GM21360 (cell line): Measurements from ENCODE around the gene SLC26A2.
"Not testable (repeated sequence)": the region's sequence is repeated elsewhere in the genome, so short reads cannot be mapped to it uniquely, and the experiment has no call there.

Experiments used
- ATAC-seq: cut with Tn5 transposase; IDR thresholded peaks from one replicate; pipeline ENCODE4 v1.9.1; 2021; ENCODE audit warnings: mild to moderate bottlenecking, moderate library complexity; ENCODE audit not compliant: unreplicated experiment

The SLC26A2 gene

GRCh38 chr5:149936700-149937091 is 23.9 kb upstream of the SLC26A2 start:
- ATAC-seq, result no peak

DNA sequence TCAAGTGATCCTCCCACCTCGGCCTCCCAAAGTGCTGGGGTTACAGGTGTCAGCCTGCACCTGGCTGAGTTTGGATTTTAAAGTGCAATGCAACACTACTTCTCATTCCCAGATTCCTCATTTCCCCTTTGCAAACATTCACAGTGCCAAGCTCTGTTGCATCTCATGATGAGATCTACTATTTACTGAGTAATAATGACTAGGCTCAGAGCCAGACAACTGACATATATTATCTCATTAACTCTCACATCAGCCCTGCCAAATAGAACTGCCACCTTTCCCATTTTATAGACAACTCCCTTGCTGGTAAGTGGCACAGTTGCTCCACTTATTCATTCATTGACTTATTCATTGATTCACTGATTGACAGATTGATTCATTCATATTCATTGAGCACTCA is 22.9 kb upstream of the SLC26A2 start:
- ATAC-seq, result no peak

- ATAC-seq, result no peak
Observed at GRCh38 chr5:149938279-149938678, 22.3 kb upstream of the SLC26A2 start.

DNA sequence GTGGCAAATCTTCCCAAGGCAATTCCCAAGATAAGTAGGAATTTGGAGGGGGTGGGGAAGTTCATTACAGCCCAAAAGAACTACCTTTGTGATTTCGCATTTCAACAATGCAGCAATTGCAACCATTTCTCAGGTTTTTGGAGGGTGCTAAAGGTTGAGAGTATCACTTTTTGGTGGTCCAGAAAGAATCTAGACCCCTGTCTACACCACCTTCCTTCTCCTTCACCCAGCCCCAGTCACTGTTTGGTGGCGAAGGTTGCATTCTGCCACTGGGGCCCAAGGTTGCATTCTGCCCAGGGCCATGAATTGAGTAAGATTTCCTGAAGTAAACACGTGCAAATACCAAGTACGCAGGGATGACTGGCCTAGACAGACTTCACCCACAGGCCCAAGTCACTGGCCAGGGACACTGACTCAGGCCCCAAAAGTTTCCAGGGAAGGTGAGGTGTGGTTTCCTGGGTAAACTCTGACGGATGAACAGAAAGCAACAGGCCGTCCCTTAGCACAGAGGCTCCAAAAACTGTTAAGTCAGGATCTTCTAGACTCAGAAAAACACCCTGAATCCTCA is 21.7 kb upstream of the SLC26A2 start:
- ATAC-seq, result no peak

- no peak for ATAC-seq
Observed at GRCh38 chr5:149939546-149939945, 21.0 kb upstream of the SLC26A2 start.

DNA sequence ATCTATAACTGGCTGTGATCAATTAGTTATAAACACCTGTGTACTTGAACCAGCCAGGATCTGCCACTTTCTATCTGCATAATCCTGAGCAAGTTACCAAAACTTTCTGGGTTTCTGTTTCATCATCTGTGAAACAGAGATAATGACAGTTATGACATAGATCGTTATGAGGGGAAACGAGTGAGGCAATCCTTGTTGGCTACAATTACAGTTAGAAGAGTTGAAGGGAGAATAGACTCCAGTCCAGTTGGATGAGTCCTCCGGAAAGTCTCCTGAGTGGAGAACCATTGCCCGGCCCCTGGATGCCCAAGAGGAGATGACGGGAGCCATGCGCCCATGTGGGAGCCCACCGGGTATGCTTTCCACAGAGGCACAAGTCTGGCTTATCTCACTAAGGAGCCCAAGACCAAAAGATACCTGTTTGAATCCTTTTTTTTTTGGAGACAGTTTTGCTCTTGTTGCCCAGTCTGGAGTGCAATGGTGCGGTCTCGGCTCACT is 20.4 kb upstream of the SLC26A2 start:
- ATAC-seq, result peak; percentile 82

- no peak for ATAC-seq
Observed at GRCh38 chr5:149940941-149941644, 19.5 kb upstream of the SLC26A2 start.

DNA sequence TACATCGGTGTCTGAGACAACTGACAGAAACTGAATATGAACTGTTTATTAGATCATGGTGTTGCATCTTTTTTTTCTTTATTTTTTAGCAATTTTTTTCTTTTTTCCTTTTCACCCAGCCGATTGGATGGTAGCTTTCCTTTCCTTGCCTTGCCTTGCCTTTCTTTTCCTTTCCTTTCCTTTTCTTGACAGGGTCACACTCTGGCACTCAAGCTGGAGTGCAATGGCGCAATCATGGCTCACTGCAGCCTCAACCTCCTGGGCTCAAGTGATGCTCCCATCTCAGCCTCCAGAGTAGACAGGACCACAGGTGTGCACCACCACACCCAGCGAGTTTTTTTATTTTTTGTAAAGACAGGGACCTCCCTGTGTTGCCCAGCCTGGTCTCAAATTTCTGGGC is 18.8 kb upstream of the SLC26A2 start:
- ATAC-seq, result no peak

DNA sequence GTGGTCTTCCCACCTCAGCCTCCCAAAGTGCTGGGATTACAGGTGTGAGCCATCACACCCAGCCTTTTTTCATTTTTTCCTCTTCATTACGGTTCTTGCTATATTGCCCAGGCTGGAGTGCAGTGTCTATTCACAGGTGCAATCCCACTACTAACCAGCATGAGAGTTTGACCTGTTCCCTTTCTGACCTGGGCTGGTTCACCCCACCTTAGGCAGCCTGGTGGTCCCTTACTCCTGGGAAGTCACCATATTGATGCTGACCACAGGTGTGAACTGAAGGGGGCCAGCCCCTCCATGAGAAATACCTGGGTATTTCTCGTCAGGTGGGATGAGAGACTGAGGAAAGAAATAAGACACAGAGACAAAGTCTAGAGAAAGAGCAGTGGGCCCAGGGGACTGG is 18.4 kb upstream of the SLC26A2 start:
- ATAC-seq, result no peak

- ATAC-seq, result not testable (repeated sequence)
Observed at GRCh38 chr5:149942741-149943169, 17.8 kb upstream of the SLC26A2 start.

- not testable (repeated sequence) for ATAC-seq
Observed at GRCh38 chr5:149943177-149943949, 17.2 kb upstream of the SLC26A2 start.

GRCh38 chr5:149944666-149945065 is 15.9 kb upstream of the SLC26A2 start, which contains the start of gene PDE6A:
TSS of gene PDE6A (minus strand) at chr5:149944793. CDS start at chr5:149944673, 120 bp downstream.
- no peak for ATAC-seq

DNA sequence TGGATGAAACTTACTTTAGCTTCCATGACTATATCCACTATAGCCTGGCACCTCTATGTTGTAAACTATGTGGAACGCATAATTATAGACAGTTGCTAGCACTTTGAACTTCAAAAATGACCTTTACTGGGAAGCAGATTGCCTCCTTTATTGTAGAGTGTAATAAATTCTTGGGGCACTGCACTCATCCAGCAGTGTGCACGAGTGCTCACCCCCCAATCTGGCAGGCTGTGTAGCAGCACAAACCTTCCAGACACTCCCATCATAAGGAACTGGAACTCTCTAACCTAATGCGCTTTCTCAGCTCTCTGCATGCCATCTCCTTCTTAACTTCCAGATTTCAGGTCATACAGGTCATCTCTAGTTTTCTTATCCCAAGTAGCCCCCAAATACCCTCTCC is 14.4 kb upstream of the SLC26A2 start:
- no peak for ATAC-seq

DNA sequence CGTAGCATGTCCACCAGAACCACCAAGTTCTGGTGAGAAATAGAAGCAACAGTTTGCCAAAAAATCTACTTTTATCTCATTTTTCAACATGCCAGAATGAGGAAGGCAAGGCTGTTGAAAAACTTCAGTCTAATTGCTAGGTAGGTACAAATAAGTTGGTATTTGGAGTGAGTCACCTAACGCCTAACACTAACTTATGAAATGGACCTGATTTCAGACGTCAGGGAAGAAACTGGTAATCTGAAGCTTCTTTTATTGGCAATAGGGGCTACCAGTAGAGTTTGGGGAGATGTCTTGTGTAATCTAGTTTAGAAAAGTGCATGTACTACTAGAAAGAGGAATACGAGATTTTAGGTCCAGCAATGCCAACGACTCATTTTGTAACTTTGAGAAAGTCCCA is 11.6 kb upstream of the SLC26A2 start:
- ATAC-seq, result no peak

GRCh38 chr5:149951138-149951749 is 9.3 kb upstream of the SLC26A2 start:
- no peak for ATAC-seq

- ATAC-seq, result no peak
Observed at GRCh38 chr5:149953436-149954121, 7.0 kb upstream of the SLC26A2 start.

GRCh38 chr5:149954798-149955197 is 5.8 kb upstream of the SLC26A2 start:
- ATAC-seq, result no peak

GRCh38 chr5:149956685-149957084 is 3.9 kb upstream of the SLC26A2 start:
- ATAC-seq, result no peak

DNA sequence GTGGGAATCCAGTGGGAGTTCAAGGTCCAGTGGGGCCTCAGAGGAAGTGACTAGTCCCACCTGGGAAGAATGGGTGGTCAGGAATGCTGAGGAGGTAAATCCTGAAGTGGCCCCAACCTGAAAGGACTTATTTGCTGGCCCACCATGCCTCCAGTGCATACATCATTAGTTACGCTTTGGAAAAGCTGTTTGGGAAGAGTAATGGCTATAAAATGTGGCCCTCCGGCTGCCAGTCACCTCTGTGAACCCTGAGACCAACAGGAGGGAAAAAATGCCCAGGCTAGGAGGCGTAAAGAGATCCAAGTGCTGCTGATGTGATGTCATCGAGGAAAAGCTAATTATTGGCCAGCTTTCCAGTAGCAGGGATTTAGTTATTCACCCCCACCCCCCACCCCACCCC is 2.7 kb upstream of the SLC26A2 start:
- no peak for ATAC-seq

DNA sequence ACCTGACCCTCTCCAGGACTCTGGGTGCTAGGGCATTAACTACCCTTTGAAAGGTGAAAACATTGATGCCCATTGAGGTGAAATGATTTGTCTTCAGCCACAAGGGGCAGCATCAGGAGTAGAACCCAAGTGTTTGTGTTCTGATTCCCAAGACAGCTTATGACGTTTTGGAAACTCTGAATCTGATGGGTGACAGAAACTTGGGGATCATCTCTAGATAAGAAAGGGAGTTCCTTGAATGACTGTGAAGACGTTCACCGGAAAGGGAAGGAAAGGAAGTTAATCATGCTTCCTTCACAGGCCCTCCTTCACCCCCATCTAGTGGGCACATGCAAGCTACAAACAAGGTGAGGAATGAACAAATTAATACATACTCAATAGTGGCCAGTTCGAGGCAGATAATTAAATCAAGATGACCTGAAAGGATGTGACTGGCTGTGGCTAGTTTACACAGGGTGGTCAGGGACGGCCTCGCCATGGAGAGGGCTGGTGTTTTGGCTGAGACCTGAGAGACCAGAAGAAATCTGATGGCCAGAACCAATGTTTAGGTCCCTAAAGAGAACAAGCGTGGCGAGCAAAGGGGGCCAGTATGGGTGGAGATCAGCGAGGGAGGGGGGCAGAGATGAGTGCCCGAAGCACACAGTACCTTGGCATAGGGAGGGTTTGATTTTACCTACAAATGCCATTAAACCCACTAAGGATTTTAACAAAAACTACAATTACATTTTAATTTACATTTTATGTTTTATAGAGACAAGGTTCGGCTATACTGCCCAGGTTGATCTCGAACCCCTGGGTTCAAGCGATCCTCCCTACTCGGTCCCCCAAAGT is 937 bp upstream of the SLC26A2 start:
- no peak for ATAC-seq
